Vagina (tissue), 2 donors: ENCODE results near the gene EXD3. TPM values are rescaled to one million over a fixed set of nuclear protein-coding genes. Genes with fewer than 3 reads are reported as not detected.

Experiments used
- DNase-seq, 2 donors: peaks; one replicate each; pipeline ENCODE4 v3.0.0-alpha.2; 2017; ENCODE audit errors: extremely low spot score in 2 of 2
- H3K27ac ChIP-seq: fragments of 200-600 bp; sonication (generic); one replicate; pipeline ENCODE4 v1.5.1; 2019
- H3K27me3 ChIP-seq: fragments of 200-600 bp; sonication (generic); one replicate; pipeline ENCODE4 v1.5.1; 2019
- H3K36me3 ChIP-seq, 2 donors: fragments of 200-600 bp; sonication (generic); one replicate each; pipeline ENCODE4 v1.5.1; 2017 to 2019
- H3K4me1 ChIP-seq: fragments of 200-600 bp; sonication (generic); one replicate; pipeline ENCODE4 v1.5.1; 2019
- H3K4me3 ChIP-seq, 2 donors: fragments of 200-600 bp; sonication (generic); 1 replicate in 1 of 2; 2 replicates in 1 of 2; pipeline ENCODE4 v1.5.1; 2016 to 2019
- H3K9me3 ChIP-seq: fragments of 200-600 bp; sonication (generic); one replicate; pipeline ENCODE4 v1.5.1; 2019
- CTCF ChIP-seq, 3 experiments: fragments of 450-650 bp in 2 of 3; fragments of 200-600 bp in 1 of 3; sonication (generic) in 1 of 3; IDR thresholded peaks; one replicate each; pipeline ENCODE4 v1.5.1; 2017 to 2019; ENCODE audit warnings: antibody characterized with exemption in 3 of 3, mild to moderate bottlenecking in 2 of 3, moderate library complexity in 2 of 3
- POLR2A ChIP-seq, 2 donors: fragments of 450-650 bp; IDR thresholded peaks; one replicate each; pipeline ENCODE4 v1.6.1; 2017; ENCODE audit warnings: antibody characterized with exemption in 2 of 2, mild to moderate bottlenecking in 2 of 2, moderate library complexity in 2 of 2
- POLR2AphosphoS5 ChIP-seq, 2 donors: sonication (generic); formaldehyde crosslinking; IDR thresholded peaks; one replicate each; pipeline ENCODE4 v1.9.0; 2017; ENCODE audit warnings: antibody characterized with exemption in 2 of 2, mild to moderate bottlenecking in 2 of 2, low read depth in 1 of 2; ENCODE audit not compliant: insufficient read depth in 1 of 2
- intact Hi-C: fragments of 100-400 bp; cut with DNase I; formaldehyde crosslinking; loops from one replicate; pipeline ENCODE4 v1.15.1; 2023
- total RNA-seq: library from RNA; depleted of rRNA; stranded (reverse); fragments of >200 nt; gene quantifications from one replicate; pipeline ENCODE4 v1.2.3, GENCODE V29; 2016

Gene EXD3
- total RNA-seq, 1 donor from 2014 or later: 35.6 TPM

- no peaks in the 10 kb centered on the region for H3K9me3 ChIP-seq
- no peak overlapping the region for H3K4me3 ChIP-seq
- TF ChIP-seq POLR2A (IDR thresholded peaks at IDR 0.05) (no peak), CTCF (IDR thresholded peaks at IDR 0.05) (no peak), POLR2AphosphoS5 (IDR thresholded peaks at IDR 0.05; ENCODE audit: insufficient read depth in 1 of 2, low read depth in 1 of 2) (no peak)
- no peak for DNase-seq
- no peaks in the 10 kb centered on the region for H3K27me3 ChIP-seq
- no peaks in the 10 kb centered on the region for H3K36me3 ChIP-seq
- H3K27ac ChIP-seq: no peak overlapping the region
- intact Hi-C loops: no loop called here
- peaks cover 24% of the 10 kb centered on the region for H3K4me1 ChIP-seq
Measured at GRCh38 chr9:137462396-137462985, 39.5 kb upstream of the EXD3 start.

- peaks cover 24% of the 10 kb centered on the region for H3K4me1 ChIP-seq
- H3K9me3 ChIP-seq: no peaks in the 10 kb centered on the region
- no peak for DNase-seq
- H3K36me3 ChIP-seq: no peaks in the 10 kb centered on the region
- no peak overlapping the region for H3K4me3 ChIP-seq
- H3K27me3 ChIP-seq: no peaks in the 10 kb centered on the region
- H3K27ac ChIP-seq: no peak overlapping the region
- TF ChIP-seq CTCF (IDR thresholded peaks at IDR 0.05) (no peak), POLR2AphosphoS5 (IDR thresholded peaks at IDR 0.05; ENCODE audit: insufficient read depth in 1 of 2, low read depth in 1 of 2) (peak in 1 of 2 donors; percentile 65)
- intact Hi-C loops: no loop called here
Measured at GRCh38 chr9:137461663-137462395, 38.9 kb upstream of the EXD3 start.

- intact Hi-C loops: no loop called here
- DNase-seq: no peak
- H3K4me3 ChIP-seq: no peak overlapping the region
- H3K9me3 ChIP-seq: no peaks in the 10 kb centered on the region
- TF ChIP-seq CTCF (IDR thresholded peaks at IDR 0.05): no peak
- TF ChIP-seq POLR2AphosphoS5 (IDR thresholded peaks at IDR 0.05; ENCODE audit: insufficient read depth in 1 of 2, low read depth in 1 of 2): no peak
- TF ChIP-seq POLR2A (IDR thresholded peaks at IDR 0.05): no peak
- H3K4me1 ChIP-seq: peaks cover 24% of the 10 kb centered on the region
- H3K27ac ChIP-seq: no peak overlapping the region
- no peaks in the 10 kb centered on the region for H3K36me3 ChIP-seq
- H3K27me3 ChIP-seq: no peaks in the 10 kb centered on the region
Measured at GRCh38 chr9:137461316-137461662, 38.3 kb upstream of the EXD3 start.

- no peak overlapping the region for H3K4me3 ChIP-seq
- no peak for DNase-seq
- no peak overlapping the region for H3K27ac ChIP-seq
- TF ChIP-seq POLR2A (IDR thresholded peaks at IDR 0.05): no peak
- no peak for TF ChIP-seq CTCF (IDR thresholded peaks at IDR 0.05)
- TF ChIP-seq POLR2AphosphoS5 (IDR thresholded peaks at IDR 0.05; ENCODE audit: insufficient read depth in 1 of 2, low read depth in 1 of 2): no peak
- peaks cover 24% of the 10 kb centered on the region for H3K4me1 ChIP-seq
- H3K9me3 ChIP-seq: no peaks in the 10 kb centered on the region
- H3K36me3 ChIP-seq: no peaks in the 10 kb centered on the region
- intact Hi-C loops: no loop called here
- H3K27me3 ChIP-seq: no peaks in the 10 kb centered on the region
Measured at GRCh38 chr9:137460363-137461315, 37.7 kb upstream of the EXD3 start.
